Measurements from ENCODE around the gene RPL34.
"Not testable (repeated sequence)": the region's sequence is repeated elsewhere in the genome, so short reads cannot be mapped to it uniquely, and the experiment has no call there.

RPL34 gene

GRCh38 chr4:108620101-108620932, at the start of gene RPL34:
RPL34 (plus strand) TSS chr4:108620576; CDS start chr4:108621960, 1,384 bp downstream.
- peak; percentile 98 for DNase-seq

DNA sequence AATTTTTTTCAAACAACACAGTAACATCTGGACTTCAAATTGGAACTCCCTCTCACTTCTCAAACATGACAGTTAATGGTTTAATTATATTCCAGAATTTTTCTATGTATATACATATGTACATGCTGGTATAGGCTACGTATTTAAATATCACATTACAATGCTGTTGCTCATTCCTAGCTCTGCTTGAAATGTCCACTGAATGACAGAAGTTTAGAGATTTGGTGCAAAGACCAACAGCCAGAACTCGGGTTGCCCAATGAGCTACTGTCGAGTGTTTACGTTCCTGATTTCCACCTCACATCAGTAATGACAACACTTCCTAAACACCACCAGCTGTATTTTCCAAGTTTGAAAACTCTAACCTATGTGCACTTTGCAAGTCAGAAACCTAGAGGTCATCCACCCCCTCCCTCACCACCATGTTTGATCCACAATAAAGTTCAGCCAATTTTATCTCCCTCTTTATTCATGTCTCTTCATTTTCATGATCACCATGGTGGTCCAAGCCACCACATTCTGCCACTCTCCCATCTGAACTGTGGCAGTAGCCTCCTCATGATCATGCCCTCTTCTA, 49.3 kb upstream of the RPL34 start:
- peak; percentile 76 for DNase-seq

DNA sequence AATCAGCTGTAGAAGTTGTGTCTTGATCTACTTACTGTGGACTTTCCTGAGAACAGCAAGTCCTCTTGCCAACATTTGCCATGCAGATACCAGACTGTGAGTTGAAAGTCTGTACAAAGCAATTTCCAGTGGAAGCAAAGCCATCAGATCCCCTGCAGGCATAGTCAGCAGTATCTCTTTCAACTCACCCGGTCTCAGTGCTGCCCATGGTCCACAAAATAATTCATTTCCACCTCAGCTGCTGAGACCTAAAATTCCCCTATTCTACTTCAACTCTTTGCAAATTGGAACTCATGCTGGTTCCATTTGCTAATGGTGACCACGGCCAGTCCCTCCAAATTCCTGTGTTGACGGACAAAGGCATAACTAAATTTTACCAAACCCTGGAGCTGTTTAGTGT, 46.0 kb upstream of the RPL34 start:
- DNase-seq = no peak

DNA sequence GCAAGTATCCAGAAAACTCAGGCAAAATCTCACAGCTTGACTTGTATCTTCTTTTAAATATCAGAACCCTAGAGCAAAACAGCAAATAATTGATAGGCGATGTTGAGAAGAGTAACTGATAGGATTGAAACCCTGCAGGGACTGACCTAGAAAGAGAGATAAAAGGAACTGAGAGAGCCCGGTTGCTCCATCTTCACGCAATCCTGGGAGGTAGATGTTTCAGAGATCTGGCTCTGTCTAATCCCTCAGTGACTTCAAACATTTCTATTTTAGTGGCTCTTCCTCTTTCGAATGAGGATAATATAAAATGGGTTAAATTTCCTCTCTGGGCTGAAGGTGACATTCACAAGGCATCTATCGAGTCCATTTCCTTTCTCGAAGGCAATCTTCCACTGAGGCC, 39.3 kb upstream of the RPL34 start:
- DNase-seq = no peak

- DNase-seq = no peak
Measured at GRCh38 chr4:108586778-108587177, 33.6 kb upstream of the RPL34 start.

GRCh38 chr4:108588878-108589277, 31.5 kb upstream of the RPL34 start:
- DNase-seq = no peak

DNA sequence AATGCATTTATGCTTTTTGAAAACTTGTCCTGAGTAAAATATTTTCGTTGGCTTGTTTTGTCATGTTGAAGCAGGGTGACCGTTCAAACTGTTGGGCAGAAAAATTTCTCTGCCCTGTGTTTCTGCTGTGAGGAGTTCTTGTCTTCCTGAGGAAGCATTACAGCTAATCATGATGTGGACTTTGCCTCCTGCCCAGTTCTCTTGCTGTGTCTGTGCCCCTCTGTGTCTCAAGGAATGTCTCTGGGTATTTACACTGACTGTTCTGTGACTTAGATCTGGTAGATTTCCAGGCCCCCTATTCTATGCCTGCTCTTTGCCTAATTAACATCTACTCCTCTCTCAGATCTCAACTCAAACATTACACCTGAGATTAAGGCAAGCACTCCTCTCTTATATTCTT, 30.4 kb upstream of the RPL34 start:
- DNase-seq = no peak

DNA sequence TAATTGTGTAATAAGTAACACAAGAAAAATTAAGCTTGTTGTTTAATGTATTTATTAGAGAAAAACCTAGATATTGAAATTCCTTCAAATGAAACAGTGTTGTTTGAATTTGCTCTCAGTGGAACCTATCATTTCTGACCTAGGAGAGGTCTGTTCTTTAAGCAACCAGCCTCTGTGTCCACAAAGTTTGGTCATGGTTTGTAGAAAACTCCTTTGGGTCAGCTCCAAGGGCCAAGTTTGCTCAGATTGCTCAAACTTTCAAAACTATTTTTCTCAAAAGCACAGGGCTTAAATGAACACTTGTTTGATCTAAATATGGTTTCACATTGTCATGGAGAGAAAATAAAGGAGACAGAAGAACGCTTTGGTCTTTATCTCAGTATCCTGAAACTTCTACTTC, 29.6 kb upstream of the RPL34 start:
- DNase-seq = no peak

DNA sequence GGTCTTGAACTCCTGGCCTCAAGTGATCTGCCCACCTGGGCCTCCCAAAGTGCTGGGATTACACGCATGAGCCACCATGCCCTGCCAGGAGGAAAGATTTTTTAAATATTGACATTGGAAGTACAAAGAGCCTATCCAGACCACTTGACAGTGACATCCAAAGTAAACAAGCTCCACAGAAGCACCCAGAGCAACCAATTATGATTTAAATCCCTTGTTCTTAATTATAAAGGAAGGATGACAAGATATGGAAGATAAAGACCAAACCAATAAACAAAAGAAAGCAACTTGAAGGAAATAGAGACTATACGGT, 27.7 kb upstream of the RPL34 start:
- no peak for DNase-seq

DNA sequence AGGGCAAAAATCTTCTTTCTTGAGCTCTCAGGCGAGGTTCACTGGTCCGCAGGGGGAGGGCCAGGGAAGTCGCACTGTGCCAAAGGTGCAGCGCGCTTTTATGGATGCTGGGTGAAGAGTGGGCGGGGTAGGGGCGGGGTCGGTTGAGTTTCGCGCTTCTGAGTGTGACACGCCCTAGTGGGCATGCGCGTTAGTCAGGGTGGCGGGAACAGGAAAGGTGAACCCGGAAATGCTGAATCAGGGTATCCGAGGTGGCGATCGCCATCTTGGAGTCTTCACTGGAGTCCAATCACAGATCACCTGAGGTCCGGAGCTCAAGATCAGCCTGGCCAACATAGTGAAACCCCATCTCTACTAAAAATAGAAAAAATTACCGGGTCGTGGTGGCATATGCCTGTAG, 26.1 kb upstream of the RPL34 start:
- DNase-seq = not testable (repeated sequence)

DNA sequence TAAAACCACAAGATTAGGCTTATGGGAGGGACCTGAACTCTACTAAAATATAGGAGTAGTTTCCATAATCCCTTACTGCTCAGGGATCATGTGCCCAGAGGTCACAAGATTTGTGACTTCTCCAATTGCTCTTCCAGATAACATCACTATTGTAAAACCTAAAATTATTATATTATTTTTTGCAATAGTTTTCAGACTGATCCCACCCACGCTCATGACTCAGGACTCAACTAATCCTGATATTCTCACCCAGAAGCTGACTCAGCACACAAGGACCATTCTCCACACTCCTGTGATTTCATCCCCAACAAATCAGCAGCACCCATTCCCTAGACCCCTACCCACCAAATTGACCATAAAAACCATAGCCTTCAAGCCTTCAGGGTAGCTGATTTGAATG, 24.0 kb upstream of the RPL34 start:
- DNase-seq = peak; percentile 14

DNA sequence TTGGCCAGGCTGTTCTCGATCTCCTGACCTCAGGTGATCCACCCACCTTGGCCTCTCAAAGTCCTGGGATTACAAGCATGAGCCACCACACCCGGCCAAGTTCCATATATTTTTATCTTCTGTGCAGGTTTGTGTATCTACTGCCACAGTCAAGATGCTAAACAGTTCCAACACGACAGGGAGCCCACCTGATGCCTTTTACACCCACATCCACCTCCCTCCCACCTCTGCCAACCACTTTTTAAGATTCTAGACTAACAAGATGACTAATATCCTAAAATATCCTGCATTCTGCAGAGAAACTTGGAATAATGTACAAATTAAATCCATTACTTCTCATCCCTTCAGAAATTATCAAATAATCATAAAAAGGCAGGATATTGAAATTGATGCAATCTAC, 19.3 kb upstream of the RPL34 start:
- no peak for DNase-seq

DNA sequence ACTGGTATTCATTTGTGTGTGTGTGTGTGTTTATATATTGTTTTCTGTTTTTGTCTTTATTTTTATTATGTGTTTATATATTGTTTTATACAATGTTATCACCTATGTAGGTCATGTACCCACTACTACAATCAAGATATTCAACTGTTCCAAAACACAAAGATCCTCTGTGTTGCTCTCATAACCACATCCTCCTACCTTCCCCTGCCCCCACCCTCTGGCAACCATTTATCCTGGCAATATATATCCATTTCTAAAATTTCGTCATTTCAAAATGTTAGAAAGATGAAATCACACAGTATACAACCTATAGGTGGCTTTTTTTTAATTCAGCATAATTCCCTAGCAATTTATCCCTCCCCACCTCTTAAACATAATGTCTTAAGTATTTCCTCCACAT, 18.8 kb upstream of the RPL34 start:
- DNase-seq = peak; percentile 10

GRCh38 chr4:108602163-108602562, 18.2 kb upstream of the RPL34 start:
- no peak for DNase-seq

DNA sequence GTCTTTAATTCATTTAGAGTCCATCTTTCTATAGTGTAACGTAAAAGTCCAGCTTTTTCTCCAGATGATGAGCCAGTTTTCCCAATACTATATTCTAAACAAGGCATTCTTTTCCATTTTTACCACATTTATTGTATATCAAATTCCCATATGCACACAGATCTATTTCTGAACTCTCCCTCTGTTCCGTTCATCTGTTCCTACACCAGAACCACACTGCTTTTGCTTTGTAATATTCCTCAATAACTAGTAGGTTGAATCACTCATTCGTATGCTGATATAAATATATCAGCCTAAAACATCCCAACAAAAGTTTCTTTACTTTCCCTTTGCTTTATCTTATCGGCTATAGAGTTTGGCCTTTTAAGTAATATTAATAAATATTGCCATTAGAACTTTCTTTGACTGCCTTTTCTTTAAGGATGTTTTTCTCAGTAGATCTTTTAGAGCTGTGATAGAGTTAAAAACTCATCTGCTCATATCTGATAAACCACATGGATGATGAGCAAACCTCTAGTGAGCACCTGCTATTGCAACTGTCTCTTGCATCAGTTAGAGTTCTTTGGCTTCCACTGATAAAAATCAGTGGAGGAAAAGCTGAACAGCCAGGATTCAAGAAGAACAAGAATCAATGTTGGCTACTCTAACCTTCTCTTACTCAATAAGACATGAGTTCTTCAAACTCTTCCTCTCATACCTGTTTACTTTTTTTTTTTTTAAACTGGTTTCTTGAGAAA, 13.1 kb upstream of the RPL34 start:
- DNase-seq = no peak

DNA sequence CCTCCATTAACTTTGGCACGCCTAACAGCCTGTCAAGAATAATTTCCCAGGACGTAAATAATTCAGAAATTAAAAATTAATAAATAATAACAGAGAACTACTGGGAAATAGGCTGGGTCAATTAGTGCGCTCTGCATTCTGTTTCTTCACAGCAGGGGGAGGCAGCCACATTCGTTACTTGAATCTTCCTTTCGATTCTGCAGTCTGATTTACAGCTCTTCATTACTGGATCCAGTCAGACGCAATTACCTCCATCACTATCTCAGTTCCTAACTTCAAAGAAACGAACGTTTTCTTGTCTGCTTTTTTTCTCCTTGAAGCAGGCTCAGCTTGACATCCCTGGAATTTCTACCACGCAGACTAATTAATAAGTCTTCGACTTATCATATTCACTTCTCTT, 9.0 kb upstream of the RPL34 start:
- DNase-seq = peak; percentile 31

- DNase-seq = no peak
Measured at GRCh38 chr4:108612365-108612764, 8.0 kb upstream of the RPL34 start.

- DNase-seq = no peak
Measured at GRCh38 chr4:108619372-108620100, 840 bp upstream of the RPL34 start.

GRCh38 chr4:108620933-108621905, 843 bp downstream of the RPL34 start:
- DNase-seq = no peak

DNA sequence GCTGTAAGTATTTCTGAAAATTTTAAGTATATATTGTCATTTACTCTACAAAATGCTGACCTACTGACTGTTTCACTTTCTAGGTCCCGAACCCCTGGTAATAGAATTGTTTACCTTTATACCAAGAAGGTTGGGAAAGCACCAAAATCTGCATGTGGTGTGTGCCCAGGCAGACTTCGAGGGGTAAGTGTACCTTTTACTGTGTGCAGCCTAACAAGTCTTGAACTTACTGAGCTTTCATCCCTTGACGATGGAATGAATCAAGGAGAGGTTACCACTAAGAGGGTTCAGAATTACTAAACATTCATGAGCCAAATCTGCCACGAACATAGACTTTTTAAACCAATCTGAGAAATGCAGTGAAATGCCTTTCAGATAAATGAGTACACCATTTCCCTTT, 1.6 kb downstream of the RPL34 start:
- no peak for DNase-seq

DNA sequence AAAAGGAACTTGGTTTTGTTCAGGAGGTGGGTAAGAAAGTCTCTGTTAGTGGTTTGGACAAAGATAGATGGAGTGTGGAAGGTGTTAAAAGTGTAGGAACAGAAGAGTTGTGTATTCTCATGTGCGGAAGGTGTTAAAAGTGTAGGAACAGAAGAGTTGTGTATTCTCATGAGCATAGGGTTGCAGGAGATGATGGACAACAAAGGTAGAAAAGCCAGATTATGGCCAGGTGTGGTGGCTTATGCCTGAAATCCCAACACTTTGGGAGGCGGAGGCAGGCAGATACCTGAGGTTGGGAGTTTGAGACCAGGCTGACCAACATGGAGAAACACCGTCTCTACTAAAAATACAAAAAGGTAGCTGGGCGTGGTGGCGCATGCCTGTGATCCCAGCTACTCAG, 2.5 kb downstream of the RPL34 start:
- no peak for DNase-seq

Data from fibroblast of skin of right quadriceps (primary cell).